Epithelial cell of proximal tubule (primary cell): ENCODE data around the gene MYLK4. TPM values are rescaled to one million over a fixed set of nuclear protein-coding genes. Genes with fewer than 3 reads are reported as not detected.

ENCODE experiments used
- DNase-seq: peaks from one replicate; pipeline ENCODE4 v3.0.0-alpha.2; 2011; ENCODE audit warnings: low read depth
- H3K4me3 ChIP-seq: 2 replicates; pipeline ENCODE4 v1.5.1; 2011; ENCODE audit warnings: low read depth, mild to moderate bottlenecking, low read length
- CTCF ChIP-seq: conservative IDR thresholded peaks from 2 replicates; pipeline ENCODE4 v1.5.1; 2012; ENCODE audit warnings: low read depth, mild to moderate bottlenecking, low read length
- total RNA-seq: library from RNA; depleted of rRNA; stranded (reverse); fragments of >200 nt; gene quantifications from 2 replicates; pipeline ENCODE4 v1.2.3, GENCODE V29; 2015

Gene MYLK4
- total RNA-seq, 1 donor from 2014 or later = 0.46 TPM

GRCh38 chr6:2646346-2646745, 104.4 kb downstream of the MYLK4 start:
- TF ChIP-seq CTCF = no peak
- no peak overlapping the region for H3K4me3 ChIP-seq
- DNase-seq = no peak

- H3K4me3 ChIP-seq = no peak overlapping the region
- no peak for TF ChIP-seq CTCF
- DNase-seq = no peak
These were observed 106.7 kb downstream of the MYLK4 start for GRCh38 chr6:2643935-2644539.

DNA sequence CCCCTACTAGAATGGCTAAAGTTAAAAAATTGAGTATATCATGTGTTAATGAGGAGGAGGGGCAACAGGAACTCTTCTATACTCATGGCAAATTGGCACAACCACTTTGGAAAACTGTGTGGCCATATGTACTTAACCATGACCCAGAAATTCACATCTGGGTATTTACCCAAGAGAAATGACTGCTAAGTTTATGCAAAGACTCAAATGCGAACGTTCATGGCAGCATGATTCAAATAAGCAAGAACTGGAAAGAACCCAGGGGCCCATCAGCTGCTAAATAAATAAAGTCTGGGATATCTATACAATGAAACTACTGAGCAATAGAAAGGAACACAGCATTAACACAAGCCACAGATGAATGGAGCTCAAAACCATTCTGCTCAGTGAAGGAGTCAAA, 107.6 kb downstream of the MYLK4 start:
- DNase-seq = no peak
- H3K4me3 ChIP-seq = no peak overlapping the region
- no peak for TF ChIP-seq CTCF

- DNase-seq = no peak
- TF ChIP-seq CTCF = no peak
- no peak overlapping the region for H3K4me3 ChIP-seq
These were observed 109.5 kb downstream of the MYLK4 start for GRCh38 chr6:2641044-2641725.

GRCh38 chr6:2640551-2640950, 110.2 kb downstream of the MYLK4 start:
- TF ChIP-seq CTCF = no peak

DNA sequence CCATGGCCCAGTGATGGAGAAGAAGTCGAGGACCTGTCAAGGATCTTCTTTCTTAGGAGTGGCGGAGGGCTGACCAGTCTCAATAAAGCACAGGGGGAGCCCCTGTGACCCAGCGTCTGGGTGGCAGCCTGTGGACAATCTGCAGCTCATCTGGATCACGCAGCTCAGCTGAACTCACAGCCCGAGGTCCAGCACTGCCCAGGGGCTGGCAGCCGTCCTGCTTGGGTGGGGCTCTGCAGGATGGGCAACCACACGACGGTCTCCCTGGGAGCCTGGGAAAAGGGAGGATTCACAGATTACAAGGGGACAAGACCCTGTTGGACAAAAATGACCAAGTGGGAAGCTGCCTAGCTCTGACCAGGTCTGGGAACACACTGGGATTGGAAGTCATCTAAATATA, 110.8 kb downstream of the MYLK4 start:
- DNase-seq = no peak
- no peak for TF ChIP-seq CTCF
- H3K4me3 ChIP-seq = no peak overlapping the region

More at GRCh38 chr6:2640551-2640950, 110.2 kb downstream of the MYLK4 start:
- DNase-seq = no peak
- H3K4me3 ChIP-seq = no peak overlapping the region

DNA sequence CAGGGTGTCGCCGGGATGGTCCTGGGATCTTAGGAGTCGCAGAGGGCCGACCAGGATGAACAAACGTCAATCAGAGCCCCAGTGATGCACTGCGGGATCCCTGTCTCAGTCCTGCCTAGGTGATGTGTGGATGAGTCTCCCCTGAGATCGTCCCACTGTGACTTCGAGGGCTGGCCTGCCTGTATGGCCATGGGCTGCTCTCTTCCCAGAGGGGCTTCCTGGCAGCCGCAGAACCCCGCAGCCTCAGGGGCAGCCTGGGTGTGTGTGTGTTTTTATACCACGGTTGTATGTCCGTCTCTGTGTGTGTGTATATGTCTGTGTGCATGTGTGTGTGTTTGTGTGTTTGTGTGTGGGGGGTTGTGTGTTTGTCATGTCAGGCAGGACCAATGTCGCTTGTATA, 111.6 kb downstream of the MYLK4 start:
- DNase-seq = no peak
- TF ChIP-seq CTCF = no peak
- H3K4me3 ChIP-seq = no peak overlapping the region
